PC-3 (cell line): ENCODE data around the gene SEMA3C. TPM values are rescaled to one million over a fixed set of nuclear protein-coding genes. Genes with fewer than 3 reads are reported as not detected.

Source experiments
- ATAC-seq: fragments of 200-7000 bp; cut with Tn5 transposase; 2 replicates; pipeline ENCODE4 v1.9.1; 2020; ENCODE audit warnings: mild to moderate bottlenecking, moderate library complexity
- BruUV-seq: library from RNA; stranded (reverse); fragments of 400-500 nt; replicated peaks from 2 replicates; lab custom pipeline; 2021; lab: Mats Ljungman, UMichigan
- CTCF ChIA-PET: fragments of 300-600 bp; sonication (Branson Sonifier 250); formaldehyde crosslinking; loops from one replicate; lab custom pipeline; 2022; ENCODE audit warnings: antibody characterized with exemption; lab: Charles Lee
- POLR2A ChIA-PET: fragments of 300-600 bp; sonication (Branson Sonifier 250); formaldehyde crosslinking; loops from one replicate; lab custom pipeline; 2022; ENCODE audit warnings: antibody characterized with exemption; ENCODE audit not compliant: unreplicated experiment; lab: Charles Lee
- DNase-seq: peaks from one replicate; pipeline ENCODE4 v3.0.0-alpha.2; 2015
- H2AFZ ChIP-seq: fragments of 300-600 bp; sonication (generic); 2 replicates; pipeline ENCODE4 v1.6.0; 2016; ENCODE audit warnings: antibody characterized with exemption, low read length
- H3F3A ChIP-seq: fragments of 300-600 bp; sonication (generic); one replicate; pipeline ENCODE4 v1.6.0; 2017; ENCODE audit warnings: antibody characterized with exemption, low read length, control low read depth, mild to moderate bottlenecking; ENCODE audit not compliant: unreplicated experiment
- H3K27ac ChIP-seq: fragments of 300-600 bp; sonication (generic); 2 replicates; pipeline ENCODE4 v1.5.1; 2016; ENCODE audit warnings: mild to moderate bottlenecking, low read length
- H3K27me3 ChIP-seq: fragments of 300-600 bp; sonication (generic); 2 replicates; pipeline ENCODE4 v1.6.1; 2016; ENCODE audit warnings: low read length, mixed read lengths
- H3K36me3 ChIP-seq: fragments of 300-600 bp; sonication (generic); 2 replicates; pipeline ENCODE4 v1.6.1; 2016; ENCODE audit warnings: low read depth, mixed run types, low read length, mixed read lengths
- H3K4me1 ChIP-seq: fragments of 300-600 bp; sonication (generic); 2 replicates; pipeline ENCODE4 v1.5.1; 2016; ENCODE audit warnings: low read length; ENCODE audit not compliant: insufficient read depth
- H3K4me2 ChIP-seq: fragments of 300-600 bp; sonication (generic); 2 replicates; pipeline ENCODE4 v1.6.0; 2016; ENCODE audit warnings: low read length
- H3K4me3 ChIP-seq: fragments of 300-600 bp; sonication (generic); 2 replicates; pipeline ENCODE4 v1.5.1; 2016; ENCODE audit warnings: mild to moderate bottlenecking, low read length, mixed read lengths
- H3K79me2 ChIP-seq: fragments of 300-600 bp; sonication (generic); 2 replicates; pipeline ENCODE4 v1.6.1; 2017; ENCODE audit warnings: low read length, mixed read lengths
- H3K9ac ChIP-seq: fragments of 300-600 bp; sonication (generic); 2 replicates; pipeline ENCODE4 v1.6.0; 2016; ENCODE audit warnings: mild to moderate bottlenecking, low read length
- H3K9me2 ChIP-seq: fragments of 300-600 bp; sonication (generic); replicated peaks from 2 replicates; pipeline ENCODE4 v1.6.1; 2016; ENCODE audit warnings: mixed run types, low read length, mixed read lengths
- H3K9me3 ChIP-seq: fragments of 300-600 bp; sonication (generic); 2 replicates; pipeline ENCODE4 v1.6.1; 2016; ENCODE audit warnings: low read length, mixed read lengths
- H4K20me1 ChIP-seq: fragments of 300-600 bp; sonication (generic); 2 replicates; pipeline ENCODE4 v1.6.1; 2016; ENCODE audit warnings: low read length, mixed read lengths
- CTCF ChIP-seq: fragments of 300-600 bp; sonication (generic); conservative IDR thresholded peaks from 2 replicates; pipeline ENCODE4 v1.5.1; 2017; ENCODE audit warnings: antibody characterized with exemption, low read depth, mild to moderate bottlenecking, low read length
- EZH2 ChIP-seq: fragments of 300-600 bp; sonication (generic); IDR thresholded peaks from one replicate; pipeline ENCODE4 v1.6.1; 2017; ENCODE audit warnings: antibody characterized with exemption, mild to moderate bottlenecking, low read length; ENCODE audit not compliant: unreplicated experiment
- EZH2phosphoT487 ChIP-seq: fragments of 300-600 bp; sonication (generic); IDR thresholded peaks from 2 replicates; pipeline ENCODE4 v1.6.1; 2018; ENCODE audit warnings: mild to moderate bottlenecking, antibody characterized with exemption, low read length, borderline replicate concordance
- intact Hi-C: fragments of 100-400 bp; cut with micrococcal nuclease; formaldehyde crosslinking; loops from 2 replicates; pipeline ENCODE4 v1.9.0; 2023
- total RNA-seq: library from RNA; depleted of rRNA; stranded (reverse); fragments of >200 nt; gene quantifications from 2 replicates; pipeline ENCODE4 v1.2.3, GENCODE V29; 2014

Gene SEMA3C
- total RNA-seq, 1 experiment from 2014 or later = 28.0 TPM

GRCh38 chr7:80942261-80943041 lies 23.6 kb upstream of the SEMA3C start:
- TF ChIP-seq CTCF (no peak), EZH2 (no peak), EZH2phosphoT487 (no peak)
- Histone ChIP-seq H3K27me3 (no peaks in the 10 kb centered on the region), H3K36me3 (no peaks in the 10 kb centered on the region), H3F3A (peaks cover 13% of the 10 kb centered on the region), H4K20me1 (no peaks in the 10 kb centered on the region), H3K4me1 (peaks cover 41% of the 10 kb centered on the region), H3K4me3 (peak overlapping the region; percentile 42), H3K79me2 (no peaks in the 10 kb centered on the region), H3K9me2 (no peaks in the 10 kb centered on the region), H3K4me2 (peak overlapping the region; percentile 73), H2AFZ (no peak overlapping the region; the same call in 1 of the 2 replicates), H3K9me3 (no peaks in the 10 kb centered on the region), H3K27ac (peak overlapping the region; percentile 99), H3K9ac (peak overlapping the region; percentile 90)
- no TSS peak for BruUV-seq
- ATAC-seq (peak; percentile 84), DNase-seq (peak; percentile 95)
- CTCF ChIA-PET = interaction anchor here (0.6 to 2.4 kb wide), 3 partner anchors 15 to 527 kb away, joined by 3 to 7 read pairs (median 5); no protein-coding TSS in a partner anchor
- POLR2A ChIA-PET = interaction anchor here (0.6 to 1.3 kb wide), 3 partner anchors 22 to 220 kb away, joined by 6 to 26 read pairs (median 7); partner anchors contain the start of gene SEMA3C
- intact Hi-C loops = loop anchor here (1.0 to 5.0 kb wide), 7 partner anchors 21 to 468 kb away; no protein-coding TSS in a partner anchor

- no peak for ATAC-seq
- BruUV-seq = no TSS peak
- no peak for TF ChIP-seq EZH2
- no peak for TF ChIP-seq EZH2phosphoT487
- TF ChIP-seq CTCF = no peak
- no peaks in the 10 kb centered on the region for H3K27me3 ChIP-seq
- H3K36me3 ChIP-seq = no peaks in the 10 kb centered on the region
- peaks cover 41% of the 10 kb centered on the region for H3K4me1 ChIP-seq
- H3F3A ChIP-seq = peaks cover 13% of the 10 kb centered on the region
- no peaks in the 10 kb centered on the region for H3K79me2 ChIP-seq
- ChIA-PET POLR2A (no interaction called here), CTCF (interaction anchor here (1.2 to 2.4 kb wide), 2 partner anchors 17 to 21 kb away, joined by 3 to 7 read pairs; no protein-coding TSS in a partner anchor)
- peak overlapping the region; percentile 25; the same call in 1 of the 2 replicates for H3K4me3 ChIP-seq
- no peak overlapping the region for H2AFZ ChIP-seq
- H3K4me2 ChIP-seq = peak overlapping the region; percentile 73
- H3K9ac ChIP-seq = peak overlapping the region; percentile 90
- no peaks in the 10 kb centered on the region for H3K9me2 ChIP-seq
- H3K9me3 ChIP-seq = no peaks in the 10 kb centered on the region
- no peaks in the 10 kb centered on the region for H4K20me1 ChIP-seq
- peak overlapping the region; percentile 99 for H3K27ac ChIP-seq
- intact Hi-C loops = loop anchor here (1.0 to 5.0 kb wide), 2 partner anchors 231 to 358 kb away; no protein-coding TSS in a partner anchor
- DNase-seq = peak; percentile 86
Observed at GRCh38 chr7:80941208-80941758, 22.4 kb upstream of the SEMA3C start.
